Neutrophil (primary cell): ENCODE results near the gene LRRK1.

Experiments
- H3K27ac ChIP-seq: fragments of 200-600 bp; sonication (generic); 2 replicates; pipeline ENCODE4 v1.5.1; 2016; ENCODE audit warnings: mild to moderate bottlenecking, moderate library complexity
- H3K27me3 ChIP-seq: fragments of 200-600 bp; sonication (generic); 2 replicates; pipeline ENCODE4 v1.6.0; 2016; ENCODE audit warnings: mild to moderate bottlenecking
- H3K36me3 ChIP-seq: fragments of 200-600 bp; sonication (generic); 2 replicates; pipeline ENCODE4 v1.5.1; 2017
- H3K4me1 ChIP-seq, 2 experiments: fragments of 200-600 bp in 1 of 2; sonication (generic) in 1 of 2; 1 replicate in 1 of 2; 2 replicates in 1 of 2; pipeline versions ENCODE4 v1.5.1 to v1.6.1; 2013 to 2016; ENCODE audit warnings: low read depth in 1 of 2, low read length in 1 of 2, mild to moderate bottlenecking in 1 of 2, moderate library complexity in 1 of 2; ENCODE audit not compliant: control insufficient read depth in 1 of 2, insufficient read depth in 1 of 2
- H3K4me3 ChIP-seq, 2 experiments: fragments of 200-600 bp in 1 of 2; sonication (generic) in 1 of 2; 1 replicate in 1 of 2; 2 replicates in 1 of 2; pipeline ENCODE4 v1.5.1; 2013 to 2016; ENCODE audit warnings: low read depth in 1 of 2, low read length in 1 of 2, mild to moderate bottlenecking in 1 of 2, moderate library complexity in 1 of 2
- H3K9me3 ChIP-seq: fragments of 200-600 bp; sonication (generic); 2 replicates; pipeline ENCODE4 v1.5.1; 2016
- CTCF ChIP-seq: fragments of 200-600 bp; sonication (generic); IDR thresholded peaks from 2 replicates; pipeline ENCODE4 v1.5.1; 2016; ENCODE audit warnings: antibody characterized with exemption

Gene LRRK1

GRCh38 chr15:101078669-101079323 lies 159.6 kb downstream of the LRRK1 start:
- H3K4me3 ChIP-seq, result no peak overlapping the region
- no peaks in the 10 kb centered on the region for H3K9me3 ChIP-seq
- H3K27ac ChIP-seq, result no peak overlapping the region
- no peak for TF ChIP-seq CTCF
- peaks cover 20% of the 10 kb centered on the region for H3K36me3 ChIP-seq
- no peaks in the 10 kb centered on the region for H3K27me3 ChIP-seq
- H3K4me1 ChIP-seq, result no peaks in the 10 kb centered on the region

GRCh38 chr15:101081900-101082299 lies 162.7 kb downstream of the LRRK1 start:
- Histone ChIP-seq H3K4me1 (no peaks in the 10 kb centered on the region), H3K27me3 (no peaks in the 10 kb centered on the region), H3K9me3 (no peaks in the 10 kb centered on the region), H3K36me3 (peaks cover 12% of the 10 kb centered on the region), H3K27ac (no peak overlapping the region), H3K4me3 (no peak overlapping the region)
- TF ChIP-seq CTCF, result no peak

GRCh38 chr15:101083336-101084045 lies 164.3 kb downstream of the LRRK1 start:
- H3K27me3 ChIP-seq, result no peaks in the 10 kb centered on the region
- no peak for TF ChIP-seq CTCF
- peaks cover 5% of the 10 kb centered on the region for H3K36me3 ChIP-seq
- peaks cover 0 to under 1% of the 10 kb centered on the region in 2 experiments for H3K4me1 ChIP-seq
- H3K27ac ChIP-seq, result no peak overlapping the region
- no peak overlapping the region for H3K4me3 ChIP-seq
- no peaks in the 10 kb centered on the region for H3K9me3 ChIP-seq

- no peak overlapping the region for H3K4me3 ChIP-seq
- no peak for TF ChIP-seq CTCF
- H3K9me3 ChIP-seq, result no peaks in the 10 kb centered on the region
- no peaks in the 10 kb centered on the region for H3K27me3 ChIP-seq
- H3K4me1 ChIP-seq, result peaks cover 4 to 9% of the 10 kb centered on the region in 2 experiments
- no peak overlapping the region for H3K27ac ChIP-seq
- no peaks in the 10 kb centered on the region for H3K36me3 ChIP-seq
These were observed 165.6 kb downstream of the LRRK1 start for GRCh38 chr15:101084801-101085200.

GRCh38 chr15:101085311-101085700 lies 166.1 kb downstream of the LRRK1 start:
- Histone ChIP-seq H3K27ac (no peak overlapping the region), H3K36me3 (no peaks in the 10 kb centered on the region), H3K27me3 (no peaks in the 10 kb centered on the region), H3K9me3 (no peaks in the 10 kb centered on the region), H3K4me3 (no peak overlapping the region), H3K4me1 (peaks cover 4 to 9% of the 10 kb centered on the region in 2 experiments)
- no peak for TF ChIP-seq CTCF
